Kidney (tissue), 14 donors: ENCODE data around the gene SDC3. TPM values are rescaled to one million over a fixed set of nuclear protein-coding genes. Genes with fewer than 3 reads are reported as not detected.
A peak's percentile ranks its signal among the peaks of the same experiment; 100 is the strongest.

Experiments
- DNase-seq, 5 donors: peaks; one replicate each; pipeline ENCODE4 v3.0.0-alpha.2; 2013 to 2020
- FAIRE-seq: peaks from 2 replicates; lab custom pipeline; 2012; peaks lifted over from hg19 to GRCh38; lab: Jason Lieb, UNC
- H3K27ac ChIP-seq, 2 donors: one replicate each; pipeline ENCODE4 v1.7.0; 2013; ENCODE audit warnings: low read depth in 2 of 2, low read length in 2 of 2, inconsistent platforms in 1 of 2
- H3K27me3 ChIP-seq: one replicate; pipeline ENCODE4 v1.7.1; 2013; ENCODE audit warnings: low read length, inconsistent platforms; ENCODE audit not compliant: control insufficient read depth, insufficient read depth
- H3K36me3 ChIP-seq, 3 donors: one replicate each; pipeline versions ENCODE4 v1.7.0 to v1.7.1; 2013; ENCODE audit warnings: low read length in 3 of 3, control low read depth in 1 of 3, inconsistent platforms in 1 of 3; ENCODE audit not compliant: insufficient read depth in 3 of 3, control insufficient read depth in 2 of 3
- H3K4me1 ChIP-seq, 3 donors: one replicate each; pipeline versions ENCODE4 v1.7.0 to v1.7.1; 2013; ENCODE audit warnings: low read length in 3 of 3, inconsistent platforms in 1 of 3, low read depth in 1 of 3; ENCODE audit not compliant: control insufficient read depth in 2 of 3, insufficient read depth in 2 of 3
- H3K4me3 ChIP-seq, 3 donors: one replicate each; pipeline versions ENCODE4 v1.7.0 to v1.8.1; 2013; ENCODE audit warnings: low read length in 3 of 3, control low read depth in 1 of 3, inconsistent platforms in 1 of 3
- H3K9ac ChIP-seq, 3 donors: one replicate each; pipeline versions ENCODE4 v1.7.0 to v1.7.1; 2013; ENCODE audit warnings: low read length in 3 of 3, control low read depth in 1 of 3, inconsistent platforms in 1 of 3
- H3K9me3 ChIP-seq, 3 donors: one replicate each; pipeline versions ENCODE4 v1.7.0 to v1.7.1; 2013; ENCODE audit warnings: low read length in 3 of 3, control low read depth in 1 of 3, inconsistent platforms in 1 of 3; ENCODE audit not compliant: control insufficient read depth in 2 of 3, insufficient read depth in 1 of 3
- intact Hi-C: fragments of 100-400 bp; cut with DNase I; formaldehyde crosslinking; loops from one replicate; pipeline ENCODE4 v1.11.1; 2022
- polyA plus RNA-seq: library from polyadenylated mRNA; stranded (reverse); fragments of 350-450 nt; fragmentation: Illumina TruSeq; extraction: RNeasy Lipid Tissue Mini Kit (QIAGEN cat#74804); gene quantifications from one replicate; pipeline ENCODE4 v1.2.3, GENCODE V29; 2014; ENCODE audit warnings: low read depth, low replicate concordance; ENCODE audit not compliant: insufficient read depth
- total RNA-seq: library from RNA; stranded (reverse); fragmentation: NEBNext Ultra II Directional; extraction: Animal tissue kit (Norgen Biotek cat#: 25700); gene quantifications from one replicate; pipeline ENCODE4 v1.2.1, GENCODE V29; 2021
- TF ChIP-seq, protein P1 (sequence below): IDR thresholded peaks from 3 replicates; pipeline ENCODE4 v1.5.1; 2012; ENCODE audit warnings: mild to moderate bottlenecking, moderate library complexity, borderline replicate concordance; ENCODE audit not compliant: insufficient read depth; ENCODE audit errors: extremely low read depth
- donor health status: control.
- donor health status: control.
- donor health status: control.
- donor health status: control.
- donor health status: control.
- donor health status: DM: yes; HTN: yes; CAD: no.
- donor health status: Normal renal cell carcinoma (clear cell type).

SDC3 gene
- total and polyA plus RNA-seq, 2 donors from 2014 or later = 11.0 to 58.7 TPM

DNA sequence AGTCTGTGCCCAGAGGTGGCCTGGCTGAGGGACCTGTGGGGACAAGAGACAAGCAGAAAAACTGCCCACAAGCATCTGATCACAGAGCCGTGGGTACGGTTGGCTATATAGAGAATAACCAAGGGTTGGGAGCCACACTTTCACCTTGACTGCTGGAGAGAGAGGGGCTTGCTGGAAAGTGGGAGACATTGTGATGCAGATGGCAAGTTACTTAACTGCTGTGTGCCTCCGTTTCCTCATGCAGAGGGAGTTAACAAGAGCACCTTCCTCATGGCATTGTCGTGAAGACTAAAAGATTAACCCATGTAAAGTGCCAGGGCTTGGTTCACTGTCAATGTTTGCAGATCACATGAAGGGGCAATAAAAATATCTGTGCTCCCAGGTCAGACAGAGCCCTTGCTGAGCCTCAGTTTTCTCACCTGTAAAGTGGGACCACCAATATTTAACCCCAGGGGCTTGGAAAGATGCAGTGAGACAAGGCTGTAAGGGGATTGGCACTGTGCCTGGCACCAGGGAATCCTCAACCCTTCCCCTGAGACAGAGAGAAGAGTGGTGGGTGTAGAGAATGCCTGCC lies 52.8 kb downstream of the SDC3 start:
- DNase-seq (peak in 1 of 5 donors; percentile 19), FAIRE-seq (no peak)
- TF ChIP-seq, protein P1, sequence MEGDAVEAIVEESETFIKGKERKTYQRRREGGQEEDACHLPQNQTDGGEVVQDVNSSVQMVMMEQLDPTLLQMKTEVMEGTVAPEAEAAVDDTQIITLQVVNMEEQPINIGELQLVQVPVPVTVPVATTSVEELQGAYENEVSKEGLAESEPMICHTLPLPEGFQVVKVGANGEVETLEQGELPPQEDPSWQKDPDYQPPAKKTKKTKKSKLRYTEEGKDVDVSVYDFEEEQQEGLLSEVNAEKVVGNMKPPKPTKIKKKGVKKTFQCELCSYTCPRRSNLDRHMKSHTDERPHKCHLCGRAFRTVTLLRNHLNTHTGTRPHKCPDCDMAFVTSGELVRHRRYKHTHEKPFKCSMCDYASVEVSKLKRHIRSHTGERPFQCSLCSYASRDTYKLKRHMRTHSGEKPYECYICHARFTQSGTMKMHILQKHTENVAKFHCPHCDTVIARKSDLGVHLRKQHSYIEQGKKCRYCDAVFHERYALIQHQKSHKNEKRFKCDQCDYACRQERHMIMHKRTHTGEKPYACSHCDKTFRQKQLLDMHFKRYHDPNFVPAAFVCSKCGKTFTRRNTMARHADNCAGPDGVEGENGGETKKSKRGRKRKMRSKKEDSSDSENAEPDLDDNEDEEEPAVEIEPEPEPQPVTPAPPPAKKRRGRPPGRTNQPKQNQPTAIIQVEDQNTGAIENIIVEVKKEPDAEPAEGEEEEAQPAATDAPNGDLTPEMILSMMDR = no peak
- Histone ChIP-seq H3K36me3 (no peaks in the 10 kb centered on the region), H3K9ac (no peak overlapping the region), H3K9me3 (no peaks in the 10 kb centered on the region), H3K4me3 (no peak overlapping the region), H3K27me3 (no peaks in the 10 kb centered on the region), H3K4me1 (no peaks in the 10 kb centered on the region), H3K27ac (no peak overlapping the region)
- intact Hi-C loops = no loop called here

DNA sequence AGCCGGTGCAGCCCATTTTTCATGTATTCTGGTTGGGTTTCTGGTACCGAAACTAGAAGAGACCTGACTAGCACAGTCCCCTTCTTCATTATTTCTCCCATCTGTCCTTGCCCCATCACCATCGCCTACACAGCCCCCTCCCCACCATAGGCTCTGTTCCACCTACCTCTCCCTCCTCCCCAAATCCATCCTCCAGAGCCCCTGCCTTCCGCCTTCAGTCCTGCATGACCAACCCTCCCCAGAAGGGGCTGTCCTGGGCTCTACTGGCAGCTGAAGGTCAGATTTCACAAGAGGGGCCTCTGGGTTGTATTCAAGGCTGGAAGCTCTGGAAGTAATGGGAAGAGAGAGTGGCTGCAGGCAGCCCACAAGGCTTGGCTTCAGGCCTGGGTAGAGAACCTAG lies 55.2 kb downstream of the SDC3 start:
- intact Hi-C loops = no loop called here
- H3K9me3 ChIP-seq = no peaks in the 10 kb centered on the region
- TF ChIP-seq, protein P1 = no peak
- H3K4me3 ChIP-seq = no peak overlapping the region
- no peaks in the 10 kb centered on the region for H3K4me1 ChIP-seq
- H3K9ac ChIP-seq = no peak overlapping the region
- no peaks in the 10 kb centered on the region for H3K27me3 ChIP-seq
- DNase-seq (peak in 2 of 5 donors; percentile 29 to 43), FAIRE-seq (no peak)
- H3K36me3 ChIP-seq = no peaks in the 10 kb centered on the region
- no peak overlapping the region for H3K27ac ChIP-seq

DNA sequence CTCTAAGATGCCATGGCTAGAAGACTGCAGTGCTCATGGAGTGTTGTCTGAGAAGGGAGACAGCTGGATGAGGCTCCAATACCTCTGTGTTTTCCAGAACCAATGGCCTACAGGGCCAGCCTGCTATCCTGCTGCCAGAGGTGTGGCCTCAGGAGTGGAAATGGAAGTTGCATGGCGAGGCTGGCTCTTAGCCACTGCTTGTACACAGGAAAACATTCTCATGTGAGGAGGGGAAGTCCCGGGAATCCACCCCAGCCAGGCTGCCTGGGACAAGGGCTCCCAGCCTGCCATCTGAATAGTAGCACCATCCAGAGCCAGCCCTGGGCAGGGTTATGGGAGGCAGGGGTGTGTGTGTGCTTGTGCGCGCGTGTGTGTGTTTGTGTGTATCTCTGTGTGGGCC lies 56.5 kb downstream of the SDC3 start:
- Histone ChIP-seq H3K4me3 (no peak overlapping the region), H3K4me1 (peaks cover 0 to 9% (median 7%) of the 10 kb centered on the region in 3 donors), H3K27ac (peak overlapping the region in 1 of 2 donors; percentile 66), H3K9ac (no peak overlapping the region), H3K9me3 (no peaks in the 10 kb centered on the region), H3K27me3 (no peaks in the 10 kb centered on the region), H3K36me3 (no peaks in the 10 kb centered on the region)
- peak in 2 of 5 donors; percentile 36 to 87 for DNase-seq
- intact Hi-C loops = no loop called here
- TF ChIP-seq, protein P1 = no peak
- FAIRE-seq = no peak

DNA sequence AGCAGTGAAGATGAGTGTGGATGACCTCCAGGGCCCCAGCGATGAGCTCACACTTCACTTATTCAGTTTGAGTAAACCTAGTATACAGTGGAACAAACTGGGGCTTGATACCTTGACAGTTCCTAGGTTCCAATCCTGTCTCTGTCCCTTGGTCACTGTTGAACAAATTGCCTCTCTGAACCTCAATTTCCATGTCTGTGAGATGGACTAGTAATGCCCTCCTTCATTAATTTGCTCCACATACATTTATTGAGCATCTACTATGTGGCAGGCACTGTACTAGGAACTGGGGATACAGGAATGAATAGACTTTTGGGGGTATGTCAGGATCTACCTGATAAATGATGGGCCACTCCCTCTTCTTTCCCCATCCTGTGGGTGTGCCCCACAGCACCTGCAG lies 57.3 kb downstream of the SDC3 start:
- no peaks in the 10 kb centered on the region for H3K27me3 ChIP-seq
- intact Hi-C loops = no loop called here
- no peak for FAIRE-seq
- H3K36me3 ChIP-seq = no peaks in the 10 kb centered on the region
- TF ChIP-seq, protein P1 = no peak
- no peak overlapping the region for H3K27ac ChIP-seq
- no peak overlapping the region for H3K4me3 ChIP-seq
- H3K4me1 ChIP-seq = peaks cover 0 to 11% (median 7%) of the 10 kb centered on the region in 3 donors
- no peak overlapping the region for H3K9ac ChIP-seq
- H3K9me3 ChIP-seq = no peaks in the 10 kb centered on the region
- DNase-seq = no peak
